Measurements from ENCODE around the gene ZCCHC24. TPM values are rescaled to one million over a fixed set of nuclear protein-coding genes. Genes with fewer than 3 reads are reported as not detected.

The ZCCHC24 gene
- total and polyA plus RNA-seq, 2 donors (not counting 1 experiment from before 2014, with no cell fraction given) = 33.2 to 44.4 TPM

DNA sequence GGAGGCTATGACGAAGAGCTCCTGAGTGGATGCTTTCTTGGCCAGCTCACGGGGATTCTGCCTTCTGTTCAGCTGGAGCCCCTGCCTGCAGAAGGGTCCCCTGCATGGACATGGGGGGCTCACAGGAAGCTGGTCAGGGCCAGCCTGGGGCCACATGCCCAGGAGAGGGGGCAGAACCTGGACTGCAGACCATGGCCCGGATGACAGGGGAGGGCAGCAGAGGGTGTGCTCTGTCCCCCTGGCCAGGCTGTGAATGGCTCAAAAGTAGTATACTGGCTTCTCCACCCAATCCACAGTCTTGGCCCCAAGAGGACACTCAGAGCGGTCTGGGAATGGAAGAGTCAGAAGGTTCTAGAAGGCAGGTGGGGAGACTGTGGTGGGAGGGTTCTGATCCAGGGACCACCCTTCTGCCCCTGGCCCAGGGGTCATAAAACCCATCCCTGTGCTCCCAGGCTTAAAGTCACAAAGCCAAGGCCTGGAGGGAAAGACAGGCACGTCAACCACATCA is 57.9 kb downstream of the ZCCHC24 start:
- no peaks in the 10 kb centered on the region for H3K9me3 ChIP-seq (ENCODE audit: control insufficient read depth, insufficient read depth, low read depth, low read length)
- H3K27ac ChIP-seq (ENCODE audit: insufficient read depth, low read length) = no peak overlapping the region
- no peaks in the 10 kb centered on the region for H3K27me3 ChIP-seq (ENCODE audit: control insufficient read depth, insufficient read depth, low read length)
- no peak for TF ChIP-seq EZH2 (IDR thresholded peaks at IDR 0.05; ENCODE audit: low read length, missing control alignments)
- TF ChIP-seq, protein P1, sequence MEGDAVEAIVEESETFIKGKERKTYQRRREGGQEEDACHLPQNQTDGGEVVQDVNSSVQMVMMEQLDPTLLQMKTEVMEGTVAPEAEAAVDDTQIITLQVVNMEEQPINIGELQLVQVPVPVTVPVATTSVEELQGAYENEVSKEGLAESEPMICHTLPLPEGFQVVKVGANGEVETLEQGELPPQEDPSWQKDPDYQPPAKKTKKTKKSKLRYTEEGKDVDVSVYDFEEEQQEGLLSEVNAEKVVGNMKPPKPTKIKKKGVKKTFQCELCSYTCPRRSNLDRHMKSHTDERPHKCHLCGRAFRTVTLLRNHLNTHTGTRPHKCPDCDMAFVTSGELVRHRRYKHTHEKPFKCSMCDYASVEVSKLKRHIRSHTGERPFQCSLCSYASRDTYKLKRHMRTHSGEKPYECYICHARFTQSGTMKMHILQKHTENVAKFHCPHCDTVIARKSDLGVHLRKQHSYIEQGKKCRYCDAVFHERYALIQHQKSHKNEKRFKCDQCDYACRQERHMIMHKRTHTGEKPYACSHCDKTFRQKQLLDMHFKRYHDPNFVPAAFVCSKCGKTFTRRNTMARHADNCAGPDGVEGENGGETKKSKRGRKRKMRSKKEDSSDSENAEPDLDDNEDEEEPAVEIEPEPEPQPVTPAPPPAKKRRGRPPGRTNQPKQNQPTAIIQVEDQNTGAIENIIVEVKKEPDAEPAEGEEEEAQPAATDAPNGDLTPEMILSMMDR (conservative IDR thresholded peaks at IDR 0.05 in 1 of 2, IDR thresholded peaks at IDR 0.05 in 1 of 2; ENCODE audit: low read depth in 1 of 2, low read length in 2 of 2) = no peak
- H3K36me3 ChIP-seq (ENCODE audit: control insufficient read depth, insufficient read depth, low read length) = peaks cover 28% of the 10 kb centered on the region
- no peak overlapping the region for H3K9ac ChIP-seq (ENCODE audit: insufficient read depth, low read length)
- H3K79me2 ChIP-seq (ENCODE audit: control insufficient read depth, insufficient read depth, low read length) = no peaks in the 10 kb centered on the region
- no peak overlapping the region for H3K4me3 ChIP-seq (replicated peaks in 1 of 4; ENCODE audit: control extremely low read depth in 1 of 4, insufficient read depth in 1 of 4, low read depth in 3 of 4, low read length in 4 of 4)
- no peak for DNase-seq (ENCODE audit: low read depth in 2 of 2)
- no peak overlapping the region for H2AFZ ChIP-seq (ENCODE audit: low read length)
- H4K20me1 ChIP-seq (ENCODE audit: control insufficient read depth, extremely low read depth, insufficient read depth, low read length) = no peaks in the 10 kb centered on the region
- no peak overlapping the region for H3K4me2 ChIP-seq (ENCODE audit: extremely low read depth, insufficient read depth, low read length)
- peaks cover 7% of the 10 kb centered on the region for H3K4me1 ChIP-seq (ENCODE audit: control insufficient read depth, extremely low read depth, insufficient read depth, low read length)

DNA sequence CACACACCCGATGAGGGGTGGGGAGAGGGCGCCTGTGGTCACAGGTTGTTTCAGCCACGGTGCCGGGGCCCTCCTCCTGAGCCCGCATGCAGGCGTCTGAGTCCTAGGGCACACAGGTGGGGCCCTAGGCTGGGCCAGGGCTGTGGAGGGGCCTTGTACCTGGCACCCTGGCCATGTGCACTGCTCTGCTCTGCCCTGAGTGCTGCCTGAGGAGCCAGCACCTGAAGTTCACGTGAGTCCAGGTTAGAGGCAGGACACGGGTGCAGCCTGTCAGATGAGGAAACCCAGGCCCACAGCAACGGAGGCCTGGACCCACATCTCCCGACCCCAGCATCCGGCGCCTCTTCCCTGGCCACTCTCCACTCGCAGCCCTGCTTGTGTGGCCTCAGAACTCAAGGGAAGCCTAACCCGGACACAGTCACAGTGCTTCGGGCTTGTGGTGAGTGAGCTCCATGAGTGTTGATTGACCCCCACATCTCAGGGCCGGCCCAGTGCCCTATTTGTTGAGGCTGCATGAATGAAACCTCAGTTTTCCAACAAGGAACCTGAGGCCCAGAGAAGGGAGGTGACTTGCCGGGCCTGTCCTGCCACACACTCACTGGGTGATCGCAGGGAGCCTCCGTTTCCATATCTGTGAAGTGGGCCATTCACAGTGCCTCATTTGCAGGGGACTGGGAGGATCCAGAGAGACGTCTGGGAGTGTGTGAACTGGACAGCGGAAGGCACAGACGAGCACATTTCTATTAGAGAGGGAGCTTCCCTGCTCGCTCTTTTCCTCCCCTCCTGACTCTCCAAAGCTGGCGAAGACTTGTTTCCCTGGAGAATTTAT is 58.6 kb downstream of the ZCCHC24 start:
- no peaks in the 10 kb centered on the region for H3K79me2 ChIP-seq (ENCODE audit: control insufficient read depth, insufficient read depth, low read length)
- H4K20me1 ChIP-seq (ENCODE audit: control insufficient read depth, extremely low read depth, insufficient read depth, low read length) = no peaks in the 10 kb centered on the region
- no peak overlapping the region for H2AFZ ChIP-seq (ENCODE audit: low read length)
- H3K9ac ChIP-seq (ENCODE audit: insufficient read depth, low read length) = no peak overlapping the region
- no peak overlapping the region for H3K27ac ChIP-seq (ENCODE audit: insufficient read depth, low read length)
- no peak overlapping the region for H3K4me3 ChIP-seq (replicated peaks in 1 of 4; ENCODE audit: control extremely low read depth in 1 of 4, insufficient read depth in 1 of 4, low read depth in 3 of 4, low read length in 4 of 4)
- no peak overlapping the region for H3K4me2 ChIP-seq (ENCODE audit: extremely low read depth, insufficient read depth, low read length)
- TF ChIP-seq, protein P1 (conservative IDR thresholded peaks at IDR 0.05 in 1 of 2, IDR thresholded peaks at IDR 0.05 in 1 of 2; ENCODE audit: low read depth in 1 of 2, low read length in 2 of 2) = no peak
- no peak for TF ChIP-seq EZH2 (IDR thresholded peaks at IDR 0.05; ENCODE audit: low read length, missing control alignments)
- peaks cover 11% of the 10 kb centered on the region for H3K4me1 ChIP-seq (ENCODE audit: control insufficient read depth, extremely low read depth, insufficient read depth, low read length)
- no peaks in the 10 kb centered on the region for H3K9me3 ChIP-seq (ENCODE audit: control insufficient read depth, insufficient read depth, low read depth, low read length)
- no peaks in the 10 kb centered on the region for H3K27me3 ChIP-seq (ENCODE audit: control insufficient read depth, insufficient read depth, low read length)
- H3K36me3 ChIP-seq (ENCODE audit: control insufficient read depth, insufficient read depth, low read length) = peaks cover 26% of the 10 kb centered on the region
- no peak for DNase-seq (ENCODE audit: low read depth in 2 of 2)

DNA sequence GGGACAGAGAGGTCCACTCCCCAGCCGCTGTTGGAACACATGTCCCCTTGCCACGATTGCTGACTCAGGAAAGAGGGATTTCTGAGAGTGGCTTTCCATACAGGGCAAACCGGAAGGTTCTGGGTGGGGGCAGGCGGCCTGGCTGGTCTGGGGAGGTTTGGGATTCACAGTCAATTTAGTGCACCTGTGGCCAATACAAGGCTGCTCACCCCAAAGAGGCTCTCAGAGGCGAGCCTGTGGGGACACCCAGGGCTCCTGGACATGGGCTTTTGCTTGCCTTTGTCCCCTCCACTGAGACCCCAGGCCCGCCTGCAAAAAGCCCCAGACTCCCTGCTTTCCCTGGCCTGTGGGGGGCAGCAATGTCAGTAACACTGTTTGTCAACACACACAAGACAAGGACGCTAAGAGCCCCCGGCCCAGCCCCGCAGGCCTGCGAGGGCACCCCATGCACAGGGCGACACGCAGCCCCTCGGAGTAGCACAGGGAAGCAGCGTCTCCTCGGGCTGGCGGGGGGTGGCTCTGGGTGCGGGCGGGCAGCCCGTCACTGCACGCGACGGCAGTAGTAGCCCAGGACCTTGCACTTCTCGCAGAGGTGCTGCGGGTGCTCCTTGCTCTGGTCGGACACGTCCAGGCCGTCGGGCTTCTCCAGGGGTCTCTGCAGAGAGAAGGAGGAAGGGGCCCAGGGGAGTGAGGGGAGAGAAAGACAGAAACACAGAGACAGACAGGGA is 59.5 kb downstream of the ZCCHC24 start:
- no peaks in the 10 kb centered on the region for H3K9me3 ChIP-seq (ENCODE audit: control insufficient read depth, insufficient read depth, low read depth, low read length)
- H3K9ac ChIP-seq (ENCODE audit: insufficient read depth, low read length) = no peak overlapping the region
- H4K20me1 ChIP-seq (ENCODE audit: control insufficient read depth, extremely low read depth, insufficient read depth, low read length) = no peaks in the 10 kb centered on the region
- H2AFZ ChIP-seq (ENCODE audit: low read length) = no peak overlapping the region
- peaks cover 24% of the 10 kb centered on the region for H3K36me3 ChIP-seq (ENCODE audit: control insufficient read depth, insufficient read depth, low read length)
- no peak overlapping the region for H3K27ac ChIP-seq (ENCODE audit: insufficient read depth, low read length)
- DNase-seq (ENCODE audit: low read depth in 2 of 2) = no peak
- peaks cover 18% of the 10 kb centered on the region for H3K4me1 ChIP-seq (ENCODE audit: control insufficient read depth, extremely low read depth, insufficient read depth, low read length)
- no peak overlapping the region for H3K4me2 ChIP-seq (ENCODE audit: extremely low read depth, insufficient read depth, low read length)
- H3K4me3 ChIP-seq (replicated peaks in 1 of 4; ENCODE audit: control extremely low read depth in 1 of 4, insufficient read depth in 1 of 4, low read depth in 3 of 4, low read length in 4 of 4) = no peak overlapping the region
- H3K79me2 ChIP-seq (ENCODE audit: control insufficient read depth, insufficient read depth, low read length) = no peaks in the 10 kb centered on the region
- no peak for TF ChIP-seq EZH2 (IDR thresholded peaks at IDR 0.05; ENCODE audit: low read length, missing control alignments)
- TF ChIP-seq, protein P1 (conservative IDR thresholded peaks at IDR 0.05 in 1 of 2, IDR thresholded peaks at IDR 0.05 in 1 of 2; ENCODE audit: low read depth in 1 of 2, low read length in 2 of 2) = no peak
- no peaks in the 10 kb centered on the region for H3K27me3 ChIP-seq (ENCODE audit: control insufficient read depth, insufficient read depth, low read length)

Measured in fibroblast of lung (primary cell).